H1 (cell line): Measurements from ENCODE around the gene FIZ1. TPM values are rescaled to one million over a fixed set of nuclear protein-coding genes. Genes with fewer than 3 reads are reported as not detected.

Experiments used
- CTCF ChIA-PET: fragments of 300-600 bp; sonication (Branson Sonifier 250); formaldehyde crosslinking; loops from one replicate; lab custom pipeline; 2021; ENCODE audit not compliant: partially characterized antibody; lab: Charles Lee
- POLR2A ChIA-PET: fragments of 300-600 bp; sonication (Branson Sonifier 250); formaldehyde crosslinking; loops from one replicate; lab custom pipeline; 2021; ENCODE audit warnings: inconsistent platforms; ENCODE audit not compliant: partially characterized antibody; lab: Charles Lee
- DNase-seq, 2 experiments: peaks; one replicate each; pipeline versions ENCODE4 v3.0.0 to v3.0.0-alpha.2; 2010 to 2022; ENCODE audit warnings: low spot score in 2 of 2, low read depth in 1 of 2, mixed read lengths in 1 of 2
- FAIRE-seq: peaks from 2 replicates; lab custom pipeline; 2011; peaks lifted over from hg19 to GRCh38; lab: Jason Lieb, UNC
- H2AFZ ChIP-seq: 2 replicates; pipeline ENCODE4 v1.8.1; 2012; ENCODE audit warnings: low read length, inconsistent platforms
- H2AK5ac ChIP-seq: 2 replicates; pipeline ENCODE4 v1.6.1; 2013; ENCODE audit warnings: low read depth, low read length
- H2BK120ac ChIP-seq: replicated peaks from 2 replicates; pipeline ENCODE3; 2013; ENCODE audit warnings: low read depth, low read length, inconsistent platforms
- H2BK12ac ChIP-seq: 2 replicates; pipeline ENCODE4 v1.6.1; 2013; ENCODE audit warnings: low read depth, low read length
- H2BK15ac ChIP-seq: 2 replicates; pipeline ENCODE4 v1.6.1; 2013; ENCODE audit warnings: low read length
- H2BK20ac ChIP-seq: 2 replicates; pipeline ENCODE4 v1.6.1; 2013; ENCODE audit warnings: low read length
- H2BK5ac ChIP-seq: 2 replicates; pipeline ENCODE4 v1.6.1; 2013; ENCODE audit warnings: low read depth, low read length
- H3K14ac ChIP-seq: 2 replicates; pipeline ENCODE4 v1.6.1; 2013; ENCODE audit warnings: inconsistent platforms; ENCODE audit not compliant: insufficient read length
- H3K18ac ChIP-seq: 2 replicates; pipeline ENCODE4 v1.6.1; 2013; ENCODE audit warnings: low read length; ENCODE audit errors: extremely low read depth
- H3K23ac ChIP-seq: 2 replicates; pipeline ENCODE4 v1.6.1; 2013; ENCODE audit warnings: inconsistent platforms; ENCODE audit not compliant: insufficient read length
- H3K23me2 ChIP-seq: 2 replicates; pipeline ENCODE4 v1.6.1; 2013; ENCODE audit warnings: low read depth, low read length
- H3K27ac ChIP-seq: 2 replicates; pipeline ENCODE4 v1.6.1; 2011; ENCODE audit warnings: low read depth, low read length, inconsistent platforms
- H3K27me3 ChIP-seq, 4 experiments: replicated peaks in 1 of 4; 1 replicate in 1 of 4; 2 replicates in 3 of 4; pipeline versions ENCODE4 v1.6.1 to v1.8.1; 2011 to 2013; ENCODE audit warnings: low read length in 3 of 4, mild to moderate bottlenecking in 3 of 4, inconsistent platforms in 2 of 4, mixed read lengths in 2 of 4, moderate library complexity in 1 of 4; ENCODE audit not compliant: control insufficient read depth in 3 of 4, insufficient read depth in 3 of 4; ENCODE audit errors: extremely low read depth in 1 of 4
- H3K36me3 ChIP-seq, 4 experiments: 2 replicates each; pipeline versions ENCODE4 v1.6.1 to v1.8.1; 2011 to 2013; ENCODE audit warnings: mild to moderate bottlenecking in 4 of 4, low read length in 3 of 4, moderate library complexity in 2 of 4, control low read depth in 1 of 4, inconsistent platforms in 1 of 4; ENCODE audit not compliant: insufficient read depth in 4 of 4, control insufficient read depth in 2 of 4
- H3K4ac ChIP-seq: replicated peaks from 2 replicates; pipeline ENCODE3; 2013; ENCODE audit warnings: low read length, low read depth, mixed read lengths, inconsistent platforms; ENCODE audit not compliant: insufficient read length
- H3K4me1 ChIP-seq, 4 experiments: replicated peaks in 1 of 4; 1 replicate in 1 of 4; 2 replicates in 3 of 4; pipeline versions ENCODE4 v1.6.1 to v1.8.1; 2011 to 2013; ENCODE audit warnings: low read length in 3 of 4, inconsistent platforms in 2 of 4, mixed read lengths in 1 of 4; ENCODE audit not compliant: insufficient read depth in 4 of 4, control insufficient read depth in 3 of 4
- H3K4me2 ChIP-seq, 2 experiments: 2 replicates each; pipeline versions ENCODE4 v1.6.1 to v1.8.1; 2011 to 2013; ENCODE audit warnings: low read depth in 2 of 2, low read length in 2 of 2, control low read depth in 1 of 2, inconsistent platforms in 1 of 2, mild to moderate bottlenecking in 1 of 2; ENCODE audit not compliant: insufficient read depth in 1 of 2
- H3K4me3 ChIP-seq, 4 experiments: fragments of 200-600, 300-600 bp in 1 of 4; sonication (generic), shearing (Covaris generic), sonication (Bioruptor Twin) in 1 of 4; 2 replicates each; pipeline versions ENCODE4 v1.5.1 to v1.8.1; 2011 to 2016; ENCODE audit warnings: low read length in 4 of 4, low read depth in 3 of 4, control low read depth in 2 of 4, inconsistent platforms in 2 of 4, mild to moderate bottlenecking in 2 of 4, mixed read lengths in 1 of 4, moderate library complexity in 1 of 4; ENCODE audit not compliant: insufficient read depth in 2 of 4; ENCODE audit errors: extremely low read depth in 1 of 4
- H3K56ac ChIP-seq: replicated peaks from 2 replicates; pipeline ENCODE3; 2013; ENCODE audit warnings: low read depth, mild to moderate bottlenecking, mixed read lengths, low read length, inconsistent platforms; ENCODE audit not compliant: insufficient read length
- H3K79me1 ChIP-seq: 2 replicates; pipeline ENCODE4 v1.6.1; 2013; ENCODE audit warnings: low read depth, low read length, control low read depth
- H3K79me2 ChIP-seq, 2 experiments: 2 replicates each; pipeline versions ENCODE4 v1.6.1 to v1.8.1; 2012 to 2013; ENCODE audit warnings: low read length in 2 of 2, mild to moderate bottlenecking in 2 of 2, inconsistent platforms in 1 of 2; ENCODE audit not compliant: insufficient read depth in 2 of 2, control insufficient read depth in 1 of 2
- H3K9ac ChIP-seq, 4 experiments: replicated peaks in 1 of 4; 1 replicate in 1 of 4; 2 replicates in 3 of 4; pipeline versions ENCODE4 v1.6.1 to v1.8.1; 2011 to 2013; ENCODE audit warnings: low read depth in 3 of 4, low read length in 3 of 4, control low read depth in 2 of 4, mild to moderate bottlenecking in 2 of 4, moderate library complexity in 2 of 4, inconsistent platforms in 1 of 4; ENCODE audit errors: extremely low read depth in 1 of 4
- H3K9me3 ChIP-seq, 2 experiments: 2 replicates each; pipeline versions ENCODE4 v1.6.1 to v1.8.1; 2012 to 2013; ENCODE audit warnings: mild to moderate bottlenecking in 2 of 2, moderate library complexity in 2 of 2, control low read depth in 1 of 2, inconsistent platforms in 1 of 2, low read depth in 1 of 2, low read length in 1 of 2, mixed read lengths in 1 of 2; ENCODE audit not compliant: insufficient read depth in 2 of 2
- H4K20me1 ChIP-seq, 2 experiments: replicated peaks in 1 of 2; 2 replicates each; pipeline versions ENCODE3 to v1.8.1; 2011 to 2013; ENCODE audit warnings: inconsistent platforms in 2 of 2, low read length in 2 of 2, mild to moderate bottlenecking in 1 of 2; ENCODE audit not compliant: insufficient read depth in 2 of 2, control insufficient read depth in 1 of 2
- H4K5ac ChIP-seq: 2 replicates; pipeline ENCODE4 v1.6.1; 2013; ENCODE audit warnings: low read length, low read depth, mixed read lengths, inconsistent platforms; ENCODE audit not compliant: insufficient read length
- H4K8ac ChIP-seq: 2 replicates; pipeline ENCODE4 v1.8.0; 2013; ENCODE audit warnings: mild to moderate bottlenecking, moderate library complexity, low read length, inconsistent platforms; ENCODE audit not compliant: insufficient read depth; ENCODE audit errors: extremely low read depth
- H4K91ac ChIP-seq: replicated peaks from 2 replicates; pipeline ENCODE3; 2013; ENCODE audit warnings: low read length, mixed read lengths, inconsistent platforms; ENCODE audit not compliant: insufficient read length
- BRCA1 ChIP-seq: IDR thresholded peaks from 2 replicates; pipeline ENCODE4 v1.6.1; 2012; ENCODE audit warnings: low read depth, low read length, improper control_type of control experiment
- CTBP2 ChIP-seq: IDR thresholded peaks from 2 replicates; pipeline ENCODE4 v1.7.0; 2011; ENCODE audit warnings: borderline replicate concordance, mild to moderate bottlenecking, moderate library complexity, mixed read lengths, low read length; ENCODE audit not compliant: insufficient read depth, insufficient read length
- EZH2 ChIP-seq: fragments of 200-600 bp; sonication (generic); IDR thresholded peaks from 2 replicates; pipeline ENCODE4 v1.7.1; 2012; ENCODE audit warnings: low read depth, mild to moderate bottlenecking, moderate library complexity, low read length, inconsistent platforms; ENCODE audit not compliant: severe bottlenecking
- SP2 ChIP-seq: IDR thresholded peaks from 2 replicates; pipeline ENCODE4 v1.6.1; 2012; ENCODE audit warnings: mild to moderate bottlenecking, low read length, inconsistent platforms
- SRF ChIP-seq: IDR thresholded peaks from 2 replicates; pipeline ENCODE4 v1.6.1; 2011; ENCODE audit warnings: mild to moderate bottlenecking, low read depth, low read length, moderate library complexity
- ZNF274 ChIP-seq: IDR thresholded peaks from 2 replicates; pipeline ENCODE4 v1.7.0; 2012; ENCODE audit warnings: low read length, borderline replicate concordance; ENCODE audit errors: extremely low read depth
- WGBS, 2 experiments: shearing (Covaris generic) in 1 of 2; methylation state at CpG; one replicate each; pipeline versions ENCODE4 v1.1.6 to v1.1.7; 2013 to 2015; ENCODE audit warnings: low lambda C conversion rate in 2 of 2, mixed read lengths in 2 of 2, inconsistent platforms in 1 of 2, low coverage in 1 of 2, missing lambda C conversion rate in 1 of 2; ENCODE audit not compliant: insufficient replicate concordance in 2 of 2, insufficient coverage in 1 of 2, insufficient read length in 1 of 2; ENCODE audit errors: extremely low coverage in 1 of 2, missing lambda C conversion rate in 1 of 2; 5-methylcytosine and 5-hydroxymethylcytosine counted together
- polyA plus RNA-seq, 7 experiments: library from polyadenylated mRNA; depleted of rRNA in 3 of 7; stranded (reverse) in 5 of 7; unstranded in 2 of 7; fragments of >200 nt in 5 of 7; fragments of 200-250 nt in 2 of 7; gene quantifications; 1 replicate in 5 of 7; 2 replicates in 1 of 7; 4 replicates in 1 of 7; pipeline versions ENCODE4 v1.2.1 to v1.2.3, GENCODE V29; 2011 to 2013; ENCODE audit warnings: missing spikeins in 2 of 7, mixed read lengths in 2 of 7
- total RNA-seq: library from RNA; stranded (reverse); fragmentation: NEBNext Ultra II Directional; extraction: Animal tissue kit (Norgen Biotek cat#: 25700); gene quantifications from 2 replicates; pipeline ENCODE4 v1.2.1, GENCODE V29; 2021

Gene FIZ1
- total and polyA plus RNA-seq, 2 of the 8 experiments (the other 6 are each of a cell fraction or from before 2014, with no cell fraction given) = 9.1 to 18.5 TPM

DNA sequence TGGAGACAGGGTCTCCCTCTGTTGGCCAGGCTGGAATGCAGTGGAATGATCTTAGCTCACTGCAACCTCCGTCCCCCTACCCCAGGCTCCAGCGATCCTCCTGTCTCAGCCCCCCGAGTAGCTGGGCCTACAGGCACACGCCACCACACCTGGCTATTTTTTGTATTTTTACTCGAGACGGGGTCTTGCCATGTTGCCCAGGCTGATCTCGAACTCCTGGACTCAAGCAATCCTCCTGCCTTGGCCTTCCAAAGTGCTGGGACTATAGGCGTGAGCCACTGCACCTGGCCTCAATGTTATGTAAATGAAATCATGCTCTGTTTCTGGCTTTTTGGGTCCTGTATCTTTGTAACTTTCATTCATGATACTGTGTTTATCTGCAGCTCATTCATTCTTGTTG lies 10.6 kb downstream of the FIZ1 start:
- Histone ChIP-seq H4K8ac (no peak overlapping the region), H4K5ac (no peak overlapping the region), H3K14ac (no peak overlapping the region), H3K4me2 (no peak overlapping the region), H3K18ac (no peak overlapping the region), H3K27me3 (no peaks in the 10 kb centered on the region; a peak in 2 of 7 replicates), H3K9ac (no peak overlapping the region), H3K4ac (no peak overlapping the region), H2BK120ac (no peak overlapping the region), H2BK5ac (no peak overlapping the region), H3K79me1 (no peaks in the 10 kb centered on the region), H4K91ac (no peak overlapping the region), H2BK20ac (no peak overlapping the region), H3K56ac (no peak overlapping the region), H3K4me1 (peaks cover 0 to 8% (median 5%) of the 10 kb centered on the region in 4 experiments; a peak in 6 of 7 replicates), H2BK15ac (no peak overlapping the region), H3K9me3 (no peaks in the 10 kb centered on the region), H2BK12ac (no peak overlapping the region), H3K4me3 (no peak overlapping the region), H3K79me2 (no peaks in the 10 kb centered on the region), H3K23me2 (peaks cover 11% of the 10 kb centered on the region), H2AK5ac (no peak overlapping the region), H4K20me1 (no peaks in the 10 kb centered on the region), H3K23ac (no peak overlapping the region), H3K36me3 (no peaks in the 10 kb centered on the region; a peak in 1 of 8 replicates), H2AFZ (no peak overlapping the region), H3K27ac (no peak overlapping the region)
- FAIRE-seq = no peak
- 87% methylated on average over 8 of the region's 8 CpGs; no CpG with 5 or more reads in 1 of the 2 experiments for WGBS, 2 experiments
- CTCF ChIA-PET = no interaction called here
- DNase-seq = no peak
- POLR2A ChIA-PET = interaction anchor here (1.4 to 5.5 kb wide), 2 partner anchors 10 to 32 kb away, joined by 3 to 42 read pairs; partner anchors contain the start of genes FIZ1 and ZNF524
- TF ChIP-seq EZH2 = no peak
- no peak for TF ChIP-seq ZNF274
- no peak for TF ChIP-seq CTBP2
- no peak for TF ChIP-seq SRF
- TF ChIP-seq SP2 = no peak
- TF ChIP-seq BRCA1 = no peak
